Suprapubic skin (tissue), 4 donors: ENCODE results near the gene ABCC1. TPM values are rescaled to one million over a fixed set of nuclear protein-coding genes. Genes with fewer than 3 reads are reported as not detected.

Experiments
- DNase-seq, 2 donors: peaks; one replicate each; pipeline ENCODE4 v3.0.0-alpha.2; 2019; ENCODE audit warnings: low spot score in 2 of 2
- H3K27ac ChIP-seq: fragments of 200-600 bp; sonication (generic); one replicate; pipeline ENCODE4 v1.5.1; 2019
- H3K27me3 ChIP-seq: fragments of 200-600 bp; sonication (generic); one replicate; pipeline ENCODE4 v1.5.1; 2019
- H3K36me3 ChIP-seq: fragments of 200-600 bp; sonication (generic); one replicate; pipeline ENCODE4 v1.5.1; 2019
- H3K4me1 ChIP-seq: fragments of 200-600 bp; sonication (generic); one replicate; pipeline ENCODE4 v1.5.1; 2019
- H3K4me3 ChIP-seq: fragments of 200-600 bp; sonication (generic); one replicate; pipeline ENCODE4 v1.5.1; 2019; ENCODE audit warnings: mild to moderate bottlenecking
- H3K9me3 ChIP-seq: fragments of 200-600 bp; sonication (generic); one replicate; pipeline ENCODE4 v1.5.1; 2019
- CTCF ChIP-seq, 2 donors: fragments of 200-600 bp in 1 of 2; fragments of 450-650 bp in 1 of 2; sonication (generic) in 1 of 2; IDR thresholded peaks; one replicate each; pipeline ENCODE4 v1.5.1; 2016 to 2019; ENCODE audit warnings: antibody characterized with exemption in 2 of 2, mild to moderate bottlenecking in 1 of 2, moderate library complexity in 1 of 2
- EP300 ChIP-seq: sonication (generic); formaldehyde crosslinking; IDR thresholded peaks from one replicate; pipeline ENCODE4 v1.6.1; 2017; ENCODE audit warnings: antibody characterized with exemption
- POLR2A ChIP-seq, 2 donors: fragments of 450-650 bp; IDR thresholded peaks; one replicate each; pipeline ENCODE4 v1.6.1; 2017; ENCODE audit warnings: antibody characterized with exemption in 2 of 2, mild to moderate bottlenecking in 2 of 2, moderate library complexity in 2 of 2
- POLR2AphosphoS5 ChIP-seq, 3 donors: sonication (generic); formaldehyde crosslinking; IDR thresholded peaks; one replicate each; pipeline ENCODE4 v1.6.1; 2017; ENCODE audit warnings: antibody characterized with exemption in 3 of 3
- WGBS: methylation state at CpG from one replicate; pipeline ENCODE4 v1.1.5; 2018; 5-methylcytosine and 5-hydroxymethylcytosine counted together
- total RNA-seq, 4 donors: library from RNA; depleted of rRNA; stranded (reverse); fragments of >200 nt; gene quantifications; one replicate each; pipeline ENCODE4 v1.1.0, GENCODE V29; 2016

The ABCC1 gene
- total RNA-seq, 4 donors from 2014 or later = 22.1 to 37.4 (median 27.2) TPM

- Histone ChIP-seq H3K4me1 (peaks cover 35% of the 10 kb centered on the region), H3K4me3 (no peak overlapping the region), H3K36me3 (peaks cover 3% of the 10 kb centered on the region), H3K27me3 (no peaks in the 10 kb centered on the region), H3K9me3 (no peaks in the 10 kb centered on the region), H3K27ac (peak overlapping the region; percentile 36)
- no peak for DNase-seq
- TF ChIP-seq CTCF (IDR thresholded peaks at IDR 0.05) (no peak), EP300 (no peak), POLR2AphosphoS5 (IDR thresholded peaks at IDR 0.05) (no peak), POLR2A (IDR thresholded peaks at IDR 0.05) (no peak)
- 73% methylated on average over 5 of the region's 5 CpGs for WGBS
Measured at GRCh38 chr16:16022683-16023064, 73.3 kb downstream of the ABCC1 start.

DNA sequence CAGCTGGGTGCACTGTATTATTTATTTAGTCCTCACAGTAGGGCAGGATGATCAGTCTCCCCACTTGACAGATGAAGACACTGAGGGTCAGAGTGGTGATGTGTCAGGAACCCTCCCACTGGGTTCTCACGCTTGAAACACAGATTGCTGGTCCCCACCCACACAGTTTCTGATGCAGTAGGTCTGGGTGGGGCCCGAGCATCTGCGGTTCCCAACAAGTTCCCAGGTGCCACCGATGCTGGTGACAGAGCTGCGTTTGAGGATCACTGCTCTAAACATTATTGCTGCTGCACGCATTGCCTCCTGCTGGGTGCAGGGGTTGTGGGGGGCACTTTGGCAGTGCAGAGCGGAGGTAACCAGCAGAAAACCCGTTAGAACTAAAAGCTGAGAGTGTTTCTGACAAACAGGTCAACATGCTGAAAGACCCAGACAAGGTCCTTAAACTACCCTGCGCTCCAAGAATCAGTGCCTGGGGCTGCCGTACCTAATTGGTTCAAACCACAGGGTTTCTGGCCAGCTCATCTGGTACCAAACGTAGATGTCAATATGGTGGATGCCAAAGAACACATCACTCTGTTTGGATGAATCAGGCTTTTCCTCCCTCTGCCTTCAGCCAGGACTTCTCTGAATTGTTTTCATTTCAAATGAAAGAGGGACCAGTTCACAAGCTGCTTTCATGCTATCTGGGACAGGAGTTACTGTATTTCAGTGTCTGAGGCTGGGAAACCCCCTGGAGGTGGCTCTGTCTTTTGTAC, 76.0 kb downstream of the ABCC1 start:
- Histone ChIP-seq H3K4me3 (no peak overlapping the region), H3K9me3 (no peaks in the 10 kb centered on the region), H3K27me3 (no peaks in the 10 kb centered on the region), H3K4me1 (peaks cover 50% of the 10 kb centered on the region), H3K27ac (peak overlapping the region; percentile 32), H3K36me3 (no peaks in the 10 kb centered on the region)
- TF ChIP-seq POLR2AphosphoS5 (IDR thresholded peaks at IDR 0.05) (no peak), POLR2A (IDR thresholded peaks at IDR 0.05) (no peak), CTCF (IDR thresholded peaks at IDR 0.05) (no peak), EP300 (no peak)
- no peak for DNase-seq
- 44% methylated on average over 8 of the region's 11 CpGs for WGBS

GRCh38 chr16:16027728-16028310, 78.4 kb downstream of the ABCC1 start:
- H3K9me3 ChIP-seq = no peaks in the 10 kb centered on the region
- no peaks in the 10 kb centered on the region for H3K27me3 ChIP-seq
- H3K36me3 ChIP-seq = no peaks in the 10 kb centered on the region
- DNase-seq = no peak
- TF ChIP-seq POLR2AphosphoS5 (IDR thresholded peaks at IDR 0.05) (no peak), EP300 (no peak), POLR2A (IDR thresholded peaks at IDR 0.05) (no peak), CTCF (IDR thresholded peaks at IDR 0.05) (no peak)
- H3K4me1 ChIP-seq = peaks cover 38% of the 10 kb centered on the region
- WGBS = 83% methylated on average over 11 of the region's 11 CpGs
- peak overlapping the region; percentile 38 for H3K27ac ChIP-seq
- H3K4me3 ChIP-seq = no peak overlapping the region

GRCh38 chr16:16028311-16028999, 79.0 kb downstream of the ABCC1 start:
- WGBS = 89% methylated on average over 19 of the region's 19 CpGs
- Histone ChIP-seq H3K4me3 (no peak overlapping the region), H3K9me3 (no peaks in the 10 kb centered on the region), H3K36me3 (peaks cover 4% of the 10 kb centered on the region), H3K4me1 (peaks cover 36% of the 10 kb centered on the region), H3K27ac (peak overlapping the region; percentile 38), H3K27me3 (no peaks in the 10 kb centered on the region)
- DNase-seq = no peak
- no peak for TF ChIP-seq POLR2AphosphoS5 (IDR thresholded peaks at IDR 0.05)
- TF ChIP-seq POLR2A (IDR thresholded peaks at IDR 0.05) = no peak
- no peak for TF ChIP-seq EP300
- TF ChIP-seq CTCF (IDR thresholded peaks at IDR 0.05) = no peak

DNA sequence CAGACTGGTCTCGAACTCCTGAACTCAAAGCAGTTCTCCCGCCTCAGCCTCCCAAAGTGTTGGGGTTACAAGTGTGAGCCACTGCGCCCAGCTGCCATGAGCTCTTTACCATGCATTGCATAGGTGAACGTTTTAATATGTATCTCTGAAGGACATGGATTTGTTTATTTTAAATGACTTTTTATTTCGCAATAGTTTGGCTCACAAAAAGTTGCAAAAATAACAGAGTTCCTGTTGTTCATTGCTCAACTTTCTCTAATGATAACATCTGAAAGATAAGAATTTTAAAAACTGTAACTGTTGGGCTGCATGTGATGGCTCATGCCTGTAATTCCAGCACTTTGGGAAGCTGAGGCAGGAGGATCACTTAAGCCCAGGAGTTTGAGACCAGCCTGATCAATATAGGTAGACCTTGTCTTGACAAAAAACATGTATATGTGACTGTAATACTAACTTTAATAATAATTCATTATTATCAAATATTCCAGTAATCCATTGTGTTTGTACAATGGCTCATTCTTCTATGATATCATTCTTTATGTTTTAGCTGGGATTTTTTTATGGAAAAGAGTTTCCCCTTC, 80.1 kb downstream of the ABCC1 start:
- Histone ChIP-seq H3K27me3 (no peaks in the 10 kb centered on the region), H3K36me3 (peaks cover 7% of the 10 kb centered on the region), H3K4me3 (no peak overlapping the region), H3K9me3 (no peaks in the 10 kb centered on the region), H3K27ac (peak overlapping the region; percentile 38), H3K4me1 (peaks cover 36% of the 10 kb centered on the region)
- TF ChIP-seq POLR2AphosphoS5 (IDR thresholded peaks at IDR 0.05) (no peak), CTCF (IDR thresholded peaks at IDR 0.05) (no peak), EP300 (no peak), POLR2A (IDR thresholded peaks at IDR 0.05) (no peak)
- no peak for DNase-seq
- WGBS = 71% methylated on average over 5 of the region's 5 CpGs
